ENCODE measurements around the gene DCLK1. TPM values are rescaled to one million over a fixed set of nuclear protein-coding genes. Genes with fewer than 3 reads are reported as not detected.

Gene DCLK1
- total and polyA plus RNA-seq, 2 experiments from 2014 or later = 0.16 to 2.9 TPM

- no peak overlapping the region for H2AFZ ChIP-seq
- no peak for DNase-seq (ENCODE audit: low spot score)
- 84% methylated on average over 7 of the region's 7 CpGs for WGBS (ENCODE audit: low lambda C conversion rate, missing lambda C conversion rate)
- no peaks in the 10 kb centered on the region for H3K79me2 ChIP-seq
- H3K27me3 ChIP-seq = no peaks in the 10 kb centered on the region
- no peak overlapping the region for H3K4me2 ChIP-seq
- no peak overlapping the region for H3K4me3 ChIP-seq
- H4K20me1 ChIP-seq (ENCODE audit: insufficient read depth, poor library complexity, severe bottlenecking) = no peaks in the 10 kb centered on the region
- no peaks in the 10 kb centered on the region for H3K36me3 ChIP-seq (replicated peaks; ENCODE audit: insufficient read depth, low read depth)
- no peaks in the 10 kb centered on the region for H3K9me3 ChIP-seq (ENCODE audit: low read depth)
- H3K27ac ChIP-seq = no peak overlapping the region
- H3K4me1 ChIP-seq (ENCODE audit: insufficient read depth) = peaks cover 7% of the 10 kb centered on the region
- no peak for TF ChIP-seq CTCF (IDR thresholded peaks at IDR 0.05; ENCODE audit: poor library complexity)
- no peaks in the 10 kb centered on the region for H3K9me2 ChIP-seq (replicated peaks; ENCODE audit: insufficient read depth)
Observed at GRCh38 chr13:35920816-35921215, 210.4 kb downstream of the DCLK1 start.

DNA sequence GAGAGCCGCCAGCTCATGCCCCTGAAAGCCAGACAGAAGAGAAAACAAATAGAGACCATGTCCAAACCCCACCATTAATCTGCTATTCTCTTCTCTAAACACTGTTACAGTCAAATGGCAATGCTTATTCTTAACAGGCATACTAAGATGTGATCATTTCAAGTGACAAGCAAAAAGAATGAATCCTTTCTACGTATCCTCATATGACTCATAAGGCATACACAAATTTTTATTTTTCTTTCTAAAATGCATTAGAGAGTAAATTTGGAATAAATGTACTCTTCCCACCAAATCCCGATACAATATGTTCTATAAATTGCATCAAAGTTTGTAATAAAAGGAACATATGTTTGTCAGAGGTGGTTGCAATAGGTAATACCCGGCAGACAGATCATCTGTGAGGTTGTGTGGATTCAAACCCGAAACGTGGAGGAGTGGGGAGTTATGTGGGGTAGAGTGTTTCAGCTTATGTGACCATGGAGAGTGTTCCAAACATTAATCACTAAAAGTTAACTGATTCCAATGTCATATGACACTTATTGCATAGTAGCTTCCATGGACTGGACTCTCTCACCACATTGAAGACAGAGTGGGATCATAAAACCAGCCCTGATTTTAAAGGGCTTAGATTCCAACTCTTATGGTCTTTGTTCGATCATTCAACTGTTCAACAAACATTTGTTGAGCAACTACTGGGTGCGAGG is 213.1 kb downstream of the DCLK1 start:
- no peak for DNase-seq (ENCODE audit: low spot score)
- H2AFZ ChIP-seq = no peak overlapping the region
- H3K4me1 ChIP-seq (ENCODE audit: insufficient read depth) = peaks cover 4% of the 10 kb centered on the region
- WGBS (ENCODE audit: low lambda C conversion rate, missing lambda C conversion rate) = 74% methylated on average over 8 of the region's 8 CpGs
- H3K4me2 ChIP-seq = peak overlapping the region; percentile 52
- H4K20me1 ChIP-seq (ENCODE audit: insufficient read depth, poor library complexity, severe bottlenecking) = no peaks in the 10 kb centered on the region
- peak overlapping the region; percentile 65 for H3K27ac ChIP-seq
- H3K9me3 ChIP-seq (ENCODE audit: low read depth) = no peaks in the 10 kb centered on the region
- H3K79me2 ChIP-seq = no peaks in the 10 kb centered on the region
- H3K4me3 ChIP-seq = no peak overlapping the region
- no peak for TF ChIP-seq EZH2 (IDR thresholded peaks at IDR 0.05; ENCODE audit: borderline replicate concordance)
- TF ChIP-seq CTCF (IDR thresholded peaks at IDR 0.05; ENCODE audit: poor library complexity) = no peak
- TF ChIP-seq EZH2phosphoT487 (IDR thresholded peaks at IDR 0.05; ENCODE audit: low read depth, severe bottlenecking, unreplicated experiment) = no peak
- no peaks in the 10 kb centered on the region for H3K9me2 ChIP-seq (replicated peaks; ENCODE audit: insufficient read depth)
- no peaks in the 10 kb centered on the region for H3K36me3 ChIP-seq (replicated peaks; ENCODE audit: insufficient read depth, low read depth)
- no peaks in the 10 kb centered on the region for H3K27me3 ChIP-seq

DNA sequence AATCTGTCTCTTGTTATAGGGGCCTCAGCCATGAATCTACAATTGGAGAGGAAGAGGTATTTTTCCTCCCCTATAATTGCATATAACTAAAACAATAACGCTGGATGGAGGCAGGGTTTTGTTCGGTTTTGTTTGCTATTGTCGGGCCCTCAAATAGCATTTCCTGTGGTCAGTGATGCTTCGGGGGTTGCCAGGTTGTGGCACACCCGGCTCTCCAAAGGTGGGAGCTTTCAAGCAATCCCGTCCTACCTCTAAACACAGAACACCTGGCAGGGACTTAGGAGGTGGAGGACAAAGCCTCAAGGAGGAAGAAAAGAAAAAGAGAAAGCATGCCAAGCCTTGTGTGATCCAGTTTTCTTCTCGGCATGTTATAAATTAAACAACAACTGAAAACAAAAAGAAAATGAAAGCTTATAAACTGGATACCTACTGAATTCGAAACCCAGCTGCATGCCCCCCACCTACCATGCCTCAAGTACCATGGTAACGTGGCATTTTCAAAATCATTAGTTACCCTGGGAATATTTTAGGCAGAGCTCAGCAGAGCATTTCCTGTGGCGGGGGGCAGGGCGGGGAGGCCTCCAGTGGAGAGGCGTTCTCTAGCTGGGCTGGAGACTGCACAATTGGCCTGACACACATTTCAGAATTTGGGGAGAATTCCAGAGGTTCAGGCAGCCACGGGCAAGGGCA is 213.8 kb downstream of the DCLK1 start:
- no peaks in the 10 kb centered on the region for H4K20me1 ChIP-seq (ENCODE audit: insufficient read depth, poor library complexity, severe bottlenecking)
- peak overlapping the region; percentile 52 for H3K4me2 ChIP-seq

More for the DNA sequence above, 213.8 kb downstream of the DCLK1 start:
- H3K27ac ChIP-seq = peak overlapping the region; percentile 65
- H3K36me3 ChIP-seq (replicated peaks; ENCODE audit: insufficient read depth, low read depth) = no peaks in the 10 kb centered on the region
- H3K9me3 ChIP-seq (ENCODE audit: low read depth) = no peaks in the 10 kb centered on the region
- no peaks in the 10 kb centered on the region for H3K27me3 ChIP-seq
- TF ChIP-seq CTCF (IDR thresholded peaks at IDR 0.05; ENCODE audit: poor library complexity) = no peak
- no peak for TF ChIP-seq EZH2 (IDR thresholded peaks at IDR 0.05; ENCODE audit: borderline replicate concordance)
- H3K79me2 ChIP-seq = no peaks in the 10 kb centered on the region
- no peak for DNase-seq (ENCODE audit: low spot score)
- no peaks in the 10 kb centered on the region for H3K4me1 ChIP-seq (ENCODE audit: insufficient read depth)
- 59% methylated on average over 12 of the region's 13 CpGs for WGBS (ENCODE audit: low lambda C conversion rate, missing lambda C conversion rate)
- no peak overlapping the region for H2AFZ ChIP-seq
- no peak overlapping the region for H3K4me3 ChIP-seq
- H3K9me2 ChIP-seq (replicated peaks; ENCODE audit: insufficient read depth) = no peaks in the 10 kb centered on the region

Data from hepatocyte (in vitro differentiated cells).